Measurements from ENCODE around the gene FLACC1. TPM values are rescaled to one million over a fixed set of nuclear protein-coding genes. Genes with fewer than 3 reads are reported as not detected.

The FLACC1 gene
- total and polyA plus RNA-seq, 2 donors from 2014 or later: 3.7 TPM; not detected in 1

- intact Hi-C loops (cut with DNase I): no loop called here
- peaks cover 0 to 3% (median 0%) of the 10 kb centered on the region in 3 donors for H3K4me1 ChIP-seq (ENCODE audit: control insufficient read depth in 2 of 3, insufficient read depth in 2 of 3, low read depth in 1 of 3, low read length in 3 of 3)
- H3K9me3 ChIP-seq (ENCODE audit: control insufficient read depth in 2 of 3, insufficient read depth in 1 of 3, low read length in 3 of 3): no peaks in the 10 kb centered on the region
- H3K27ac ChIP-seq (ENCODE audit: low read depth in 2 of 2, low read length in 2 of 2): no peak overlapping the region
- no peak for TF ChIP-seq CTCF (IDR thresholded peaks at IDR 0.05; ENCODE audit: borderline replicate concordance, extremely low read depth, insufficient read depth)
- H3K27me3 ChIP-seq (ENCODE audit: control insufficient read depth, insufficient read depth, low read length): no peaks in the 10 kb centered on the region
- H3K4me3 ChIP-seq (ENCODE audit: low read length in 3 of 3): no peak overlapping the region
- DNase-seq: no peak
- H3K36me3 ChIP-seq (ENCODE audit: control insufficient read depth in 2 of 3, insufficient read depth in 3 of 3, low read length in 3 of 3): no peaks in the 10 kb centered on the region
- no peak overlapping the region for H3K9ac ChIP-seq (ENCODE audit: low read length in 3 of 3)
- no peak for FAIRE-seq
Observed at GRCh38 chr2:201255408-201256033, 101.6 kb downstream of the FLACC1 start.

- no peak overlapping the region for H3K27ac ChIP-seq (ENCODE audit: low read depth in 2 of 2, low read length in 2 of 2)
Observed at GRCh38 chr2:201254081-201254730, 102.9 kb downstream of the FLACC1 start.

GRCh38 chr2:201250741-201251140 lies 106.4 kb downstream of the FLACC1 start:
- no peak for DNase-seq
- no peaks in the 10 kb centered on the region for H3K36me3 ChIP-seq (ENCODE audit: control insufficient read depth in 2 of 3, insufficient read depth in 3 of 3, low read length in 3 of 3)
- H3K27me3 ChIP-seq (ENCODE audit: control insufficient read depth, insufficient read depth, low read length): no peaks in the 10 kb centered on the region
- H3K27ac ChIP-seq (ENCODE audit: low read depth in 2 of 2, low read length in 2 of 2): no peak overlapping the region
- no peak for TF ChIP-seq CTCF (IDR thresholded peaks at IDR 0.05; ENCODE audit: borderline replicate concordance, extremely low read depth, insufficient read depth)
- H3K9ac ChIP-seq (ENCODE audit: low read length in 3 of 3): no peak overlapping the region
- no peak for FAIRE-seq
- H3K4me1 ChIP-seq (ENCODE audit: control insufficient read depth in 2 of 3, insufficient read depth in 2 of 3, low read depth in 1 of 3, low read length in 3 of 3): peaks cover 0 to 3% (median 0%) of the 10 kb centered on the region in 3 donors
- H3K9me3 ChIP-seq (ENCODE audit: control insufficient read depth in 2 of 3, insufficient read depth in 1 of 3, low read length in 3 of 3): no peaks in the 10 kb centered on the region
- H3K4me3 ChIP-seq (ENCODE audit: low read length in 3 of 3): no peak overlapping the region
- intact Hi-C loops (cut with DNase I): no loop called here

More at GRCh38 chr2:201254081-201254730, 102.9 kb downstream of the FLACC1 start:
- TF ChIP-seq CTCF (IDR thresholded peaks at IDR 0.05; ENCODE audit: borderline replicate concordance, extremely low read depth, insufficient read depth): no peak
- Histone ChIP-seq H3K36me3 (ENCODE audit: control insufficient read depth in 2 of 3, insufficient read depth in 3 of 3, low read length in 3 of 3) (no peaks in the 10 kb centered on the region), H3K9me3 (ENCODE audit: control insufficient read depth in 2 of 3, insufficient read depth in 1 of 3, low read length in 3 of 3) (no peaks in the 10 kb centered on the region), H3K4me3 (ENCODE audit: low read length in 3 of 3) (no peak overlapping the region), H3K4me1 (ENCODE audit: control insufficient read depth in 2 of 3, insufficient read depth in 2 of 3, low read depth in 1 of 3, low read length in 3 of 3) (peaks cover 0 to 3% (median 0%) of the 10 kb centered on the region in 3 donors), H3K27me3 (ENCODE audit: control insufficient read depth, insufficient read depth, low read length) (no peaks in the 10 kb centered on the region), H3K9ac (ENCODE audit: low read length in 3 of 3) (no peak overlapping the region)
- no peak for FAIRE-seq
- DNase-seq: no peak
- intact Hi-C loops (cut with DNase I): no loop called here
